HL-60 (cell line): ENCODE measurements around the gene SPTBN5.

Experiments
- DNase-seq, 2 experiments: peaks; one replicate each; pipeline ENCODE4 v3.0.0-alpha.2; 2010 to 2020; ENCODE audit warnings: low read depth in 1 of 2, low spot score in 1 of 2
- H3K27ac ChIP-seq: fragments of 250-450 bp; sonication (Bioruptor Pico); replicated peaks from 2 replicates; pipeline ENCODE4 v1.5.1; 2020; ENCODE audit warnings: mild to moderate bottlenecking, moderate library complexity
- H3K27me3 ChIP-seq: fragments of 250-450 bp; sonication (Bioruptor Pico); 2 replicates; pipeline ENCODE4 v1.5.1; 2021; ENCODE audit warnings: mild to moderate bottlenecking, moderate library complexity; ENCODE audit not compliant: insufficient read depth, poor library complexity, severe bottlenecking
- H3K4me3 ChIP-seq: replicated peaks from 2 replicates; pipeline ENCODE4 v1.5.1; 2011; ENCODE audit warnings: mild to moderate bottlenecking, control low read depth, low read length; ENCODE audit not compliant: insufficient read depth
- GABPA ChIP-seq: IDR thresholded peaks from 2 replicates; pipeline ENCODE4 v1.6.1; 2012; ENCODE audit warnings: low read depth
- POLR2AphosphoS5 ChIP-seq: IDR thresholded peaks from 2 replicates; pipeline ENCODE4 v1.6.1; 2012; ENCODE audit warnings: low read depth
- SPI1 ChIP-seq: IDR thresholded peaks from 2 replicates; pipeline ENCODE4 v1.6.1; 2012; ENCODE audit warnings: low read depth, mild to moderate bottlenecking, borderline replicate concordance
- TF ChIP-seq, protein P1 (sequence below): IDR thresholded peaks from 2 replicates; pipeline ENCODE4 v1.6.1; 2012; ENCODE audit warnings: low read depth; ENCODE audit not compliant: insufficient replicate concordance
- TF ChIP-seq, protein P2 (sequence below): IDR thresholded peaks from one replicate; pipeline ENCODE4 v1.5.1; 2011; ENCODE audit warnings: low read length, control low read depth, inconsistent platforms; ENCODE audit not compliant: insufficient read depth

The SPTBN5 gene

DNA sequence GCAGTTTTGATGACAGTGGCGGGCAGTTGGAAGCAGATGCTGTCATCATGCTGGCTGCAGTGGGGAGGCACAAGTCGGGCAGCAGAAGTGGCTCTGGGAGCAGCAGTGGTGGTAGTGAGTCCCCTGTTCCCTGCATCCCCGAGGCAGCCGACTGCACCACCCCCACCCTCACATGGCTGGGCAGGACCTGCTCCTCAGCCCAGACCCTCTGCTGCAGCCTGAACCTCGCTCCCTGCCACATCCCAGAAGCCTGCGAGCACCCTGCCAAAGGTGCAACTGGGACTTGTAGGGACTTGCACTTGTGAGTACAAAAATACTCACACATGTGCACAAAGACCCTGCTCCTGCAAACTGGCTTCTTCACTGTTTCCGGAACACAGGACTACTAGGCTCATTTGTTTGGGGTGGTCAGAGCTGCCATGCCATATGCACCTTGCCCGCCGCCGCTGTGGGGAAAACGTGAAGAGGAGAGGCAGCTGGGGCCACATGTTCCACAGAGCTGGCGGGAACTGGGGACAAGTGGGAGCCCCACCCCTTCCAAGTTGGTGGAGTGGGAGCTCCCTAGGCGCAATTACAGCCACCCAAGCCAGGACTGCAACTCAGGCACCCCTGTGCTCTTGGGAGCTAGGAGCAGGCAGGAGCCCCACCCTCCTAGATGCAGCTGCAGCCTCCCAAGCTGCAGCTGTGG, 63.8 kb downstream of the SPTBN5 start:
- no peak for DNase-seq
- TF ChIP-seq GABPA (no peak), SPI1 (no peak), POLR2AphosphoS5 (no peak)
- TF ChIP-seq, protein P1, sequence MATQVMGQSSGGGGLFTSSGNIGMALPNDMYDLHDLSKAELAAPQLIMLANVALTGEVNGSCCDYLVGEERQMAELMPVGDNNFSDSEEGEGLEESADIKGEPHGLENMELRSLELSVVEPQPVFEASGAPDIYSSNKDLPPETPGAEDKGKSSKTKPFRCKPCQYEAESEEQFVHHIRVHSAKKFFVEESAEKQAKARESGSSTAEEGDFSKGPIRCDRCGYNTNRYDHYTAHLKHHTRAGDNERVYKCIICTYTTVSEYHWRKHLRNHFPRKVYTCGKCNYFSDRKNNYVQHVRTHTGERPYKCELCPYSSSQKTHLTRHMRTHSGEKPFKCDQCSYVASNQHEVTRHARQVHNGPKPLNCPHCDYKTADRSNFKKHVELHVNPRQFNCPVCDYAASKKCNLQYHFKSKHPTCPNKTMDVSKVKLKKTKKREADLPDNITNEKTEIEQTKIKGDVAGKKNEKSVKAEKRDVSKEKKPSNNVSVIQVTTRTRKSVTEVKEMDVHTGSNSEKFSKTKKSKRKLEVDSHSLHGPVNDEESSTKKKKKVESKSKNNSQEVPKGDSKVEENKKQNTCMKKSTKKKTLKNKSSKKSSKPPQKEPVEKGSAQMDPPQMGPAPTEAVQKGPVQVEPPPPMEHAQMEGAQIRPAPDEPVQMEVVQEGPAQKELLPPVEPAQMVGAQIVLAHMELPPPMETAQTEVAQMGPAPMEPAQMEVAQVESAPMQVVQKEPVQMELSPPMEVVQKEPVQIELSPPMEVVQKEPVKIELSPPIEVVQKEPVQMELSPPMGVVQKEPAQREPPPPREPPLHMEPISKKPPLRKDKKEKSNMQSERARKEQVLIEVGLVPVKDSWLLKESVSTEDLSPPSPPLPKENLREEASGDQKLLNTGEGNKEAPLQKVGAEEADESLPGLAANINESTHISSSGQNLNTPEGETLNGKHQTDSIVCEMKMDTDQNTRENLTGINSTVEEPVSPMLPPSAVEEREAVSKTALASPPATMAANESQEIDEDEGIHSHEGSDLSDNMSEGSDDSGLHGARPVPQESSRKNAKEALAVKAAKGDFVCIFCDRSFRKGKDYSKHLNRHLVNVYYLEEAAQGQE: no peak
- TF ChIP-seq, protein P2, sequence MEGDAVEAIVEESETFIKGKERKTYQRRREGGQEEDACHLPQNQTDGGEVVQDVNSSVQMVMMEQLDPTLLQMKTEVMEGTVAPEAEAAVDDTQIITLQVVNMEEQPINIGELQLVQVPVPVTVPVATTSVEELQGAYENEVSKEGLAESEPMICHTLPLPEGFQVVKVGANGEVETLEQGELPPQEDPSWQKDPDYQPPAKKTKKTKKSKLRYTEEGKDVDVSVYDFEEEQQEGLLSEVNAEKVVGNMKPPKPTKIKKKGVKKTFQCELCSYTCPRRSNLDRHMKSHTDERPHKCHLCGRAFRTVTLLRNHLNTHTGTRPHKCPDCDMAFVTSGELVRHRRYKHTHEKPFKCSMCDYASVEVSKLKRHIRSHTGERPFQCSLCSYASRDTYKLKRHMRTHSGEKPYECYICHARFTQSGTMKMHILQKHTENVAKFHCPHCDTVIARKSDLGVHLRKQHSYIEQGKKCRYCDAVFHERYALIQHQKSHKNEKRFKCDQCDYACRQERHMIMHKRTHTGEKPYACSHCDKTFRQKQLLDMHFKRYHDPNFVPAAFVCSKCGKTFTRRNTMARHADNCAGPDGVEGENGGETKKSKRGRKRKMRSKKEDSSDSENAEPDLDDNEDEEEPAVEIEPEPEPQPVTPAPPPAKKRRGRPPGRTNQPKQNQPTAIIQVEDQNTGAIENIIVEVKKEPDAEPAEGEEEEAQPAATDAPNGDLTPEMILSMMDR: no peak
- H3K27me3 ChIP-seq: no peaks in the 10 kb centered on the region
- H3K27ac ChIP-seq: no peak overlapping the region
- H3K4me3 ChIP-seq: no peak overlapping the region

DNA sequence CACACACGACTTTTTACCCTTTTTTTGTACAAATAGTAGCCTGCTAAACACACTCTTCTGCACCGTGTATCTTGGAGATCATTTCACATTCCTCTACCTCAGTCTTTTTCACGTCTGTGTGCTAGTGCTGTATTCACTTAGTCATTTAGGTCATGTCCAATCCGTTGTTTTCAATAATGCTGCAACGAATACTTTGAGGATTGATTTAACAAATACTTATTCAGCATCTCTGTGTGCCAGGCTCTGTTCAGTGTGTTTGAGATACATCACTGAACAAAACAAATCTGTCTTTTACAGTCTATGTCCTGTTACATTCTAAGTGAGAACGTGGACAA, 65.1 kb downstream of the SPTBN5 start:
- TF ChIP-seq SPI1: no peak
- TF ChIP-seq, protein P1: no peak
- TF ChIP-seq, protein P2: no peak
- TF ChIP-seq POLR2AphosphoS5: no peak
- DNase-seq: no peak
- H3K27ac ChIP-seq: peak overlapping the region; percentile 66; the same call in 1 of the 2 replicates
- H3K4me3 ChIP-seq: peak overlapping the region; percentile 94
- no peaks in the 10 kb centered on the region for H3K27me3 ChIP-seq

DNA sequence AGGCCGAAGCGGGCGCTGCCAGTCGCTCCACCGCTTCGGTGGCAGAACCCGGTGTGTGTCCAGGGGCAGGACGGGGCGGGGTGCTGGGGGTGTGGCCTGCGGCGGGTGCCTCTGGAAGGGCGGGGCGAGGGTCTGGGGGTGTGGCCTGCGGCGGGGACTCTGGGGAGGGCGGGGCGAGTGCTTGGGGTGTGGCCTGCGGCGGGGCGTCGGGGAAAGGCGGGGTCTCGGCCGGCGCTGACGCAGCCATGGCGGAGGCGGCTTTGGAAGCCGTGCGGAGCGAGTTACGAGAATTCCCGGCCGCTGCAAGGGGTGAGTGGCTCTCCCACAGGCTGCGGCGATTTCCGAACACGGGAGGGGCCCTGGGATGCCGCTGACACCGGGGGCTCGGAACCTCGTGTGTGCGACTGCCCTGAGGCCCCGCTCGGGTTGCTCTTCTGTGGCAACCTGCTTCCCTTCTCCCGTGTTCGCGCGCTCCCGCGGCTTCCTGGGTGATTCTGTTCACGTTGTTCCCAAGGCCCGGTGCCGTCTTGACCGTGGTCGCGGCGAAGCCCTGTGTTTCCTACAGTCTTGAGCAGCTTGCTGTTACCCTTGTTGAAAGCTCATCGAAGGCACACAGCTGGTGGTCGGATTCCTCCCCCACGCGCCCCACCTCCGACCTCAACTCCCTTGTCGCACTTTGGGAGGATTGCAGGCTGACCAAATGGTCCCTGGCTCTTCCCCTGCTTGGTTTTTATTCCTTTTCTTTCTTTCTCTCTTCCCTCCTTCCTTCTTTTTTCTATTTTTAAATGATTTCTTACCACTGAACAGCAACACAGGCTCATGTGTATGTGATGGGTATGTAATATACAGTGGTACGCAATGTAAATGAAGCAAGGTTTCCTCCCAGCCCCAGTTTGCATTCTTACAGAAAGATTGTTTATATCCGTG, 65.7 kb downstream of the SPTBN5 start, which contains the start of gene JMJD7:
TSS of gene JMJD7 (plus strand) at position 213 of the 927 bp plus-strand sequence. CDS start at position 246, 33 bp downstream.
- Histone ChIP-seq H3K27me3 (no peaks in the 10 kb centered on the region), H3K27ac (peak within 1 kb of the TSS; percentile 66), H3K4me3 (peak within 1 kb of the TSS; percentile 94)
- DNase-seq: peak; percentile 72 to 89
- peak; percentile 60; the same call in 1 of the 2 replicates for TF ChIP-seq POLR2AphosphoS5
- no peak for TF ChIP-seq GABPA
- TF ChIP-seq, protein P1: peak; percentile 31
